Fibroblast of mammary gland (primary cell): ENCODE data around the gene GNB5.

Experiments used
- DNase-seq: peaks from one replicate; pipeline ENCODE4 v3.0.0-alpha.2; 2010; ENCODE audit warnings: low read depth
- H3K4me3 ChIP-seq: 2 replicates; pipeline ENCODE4 v1.5.1; 2011; ENCODE audit warnings: low read depth, mild to moderate bottlenecking, low read length, moderate library complexity; ENCODE audit not compliant: control insufficient read depth
- TF ChIP-seq, protein P1 (sequence below): conservative IDR thresholded peaks from 2 replicates; pipeline ENCODE4 v1.5.1; 2011; ENCODE audit warnings: low read depth, low read length, inconsistent platforms; ENCODE audit not compliant: control insufficient read depth, insufficient read depth

The GNB5 gene

DNA sequence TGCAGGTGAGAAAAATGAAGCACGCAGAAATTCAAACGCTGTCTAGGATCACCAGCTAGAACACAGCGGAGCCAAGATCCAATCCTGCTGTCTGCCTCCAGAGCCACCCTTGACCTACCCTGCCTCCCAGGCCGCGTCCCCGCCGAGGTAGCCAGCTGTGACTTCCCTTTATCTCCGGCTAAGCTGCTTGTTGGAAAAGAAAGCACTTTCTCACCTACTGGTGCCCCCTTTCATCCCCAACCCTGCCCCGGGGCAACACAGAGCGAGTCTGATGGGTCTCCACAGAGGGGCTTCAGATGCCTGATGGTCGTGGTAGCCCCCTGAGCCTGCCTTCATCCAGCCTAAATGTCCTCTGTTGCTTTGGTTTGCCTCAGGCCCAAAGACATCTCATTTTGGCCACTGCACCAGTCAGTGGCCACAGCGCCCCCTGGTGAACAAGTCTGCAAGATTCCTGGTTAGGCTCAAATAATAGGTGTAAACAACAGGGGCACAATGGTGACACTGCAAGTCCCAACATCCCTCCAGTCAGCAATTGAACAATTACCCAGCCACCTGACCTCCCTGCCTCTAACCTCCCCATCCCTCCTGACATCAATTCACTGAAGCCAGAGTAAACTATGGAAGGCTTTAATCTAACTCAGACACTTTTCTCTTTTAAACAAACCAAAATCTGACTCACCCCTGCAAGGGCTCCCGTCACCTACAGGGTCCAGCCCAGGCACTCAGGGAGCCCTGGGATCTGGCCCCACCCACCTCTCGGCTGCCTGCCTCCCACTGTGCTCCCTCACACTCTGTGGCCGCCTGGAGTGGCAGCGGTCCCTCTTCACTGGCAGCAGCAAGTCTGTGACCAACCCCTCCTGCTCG is 51.4 kb downstream of the GNB5 start:
- TF ChIP-seq, protein P1, sequence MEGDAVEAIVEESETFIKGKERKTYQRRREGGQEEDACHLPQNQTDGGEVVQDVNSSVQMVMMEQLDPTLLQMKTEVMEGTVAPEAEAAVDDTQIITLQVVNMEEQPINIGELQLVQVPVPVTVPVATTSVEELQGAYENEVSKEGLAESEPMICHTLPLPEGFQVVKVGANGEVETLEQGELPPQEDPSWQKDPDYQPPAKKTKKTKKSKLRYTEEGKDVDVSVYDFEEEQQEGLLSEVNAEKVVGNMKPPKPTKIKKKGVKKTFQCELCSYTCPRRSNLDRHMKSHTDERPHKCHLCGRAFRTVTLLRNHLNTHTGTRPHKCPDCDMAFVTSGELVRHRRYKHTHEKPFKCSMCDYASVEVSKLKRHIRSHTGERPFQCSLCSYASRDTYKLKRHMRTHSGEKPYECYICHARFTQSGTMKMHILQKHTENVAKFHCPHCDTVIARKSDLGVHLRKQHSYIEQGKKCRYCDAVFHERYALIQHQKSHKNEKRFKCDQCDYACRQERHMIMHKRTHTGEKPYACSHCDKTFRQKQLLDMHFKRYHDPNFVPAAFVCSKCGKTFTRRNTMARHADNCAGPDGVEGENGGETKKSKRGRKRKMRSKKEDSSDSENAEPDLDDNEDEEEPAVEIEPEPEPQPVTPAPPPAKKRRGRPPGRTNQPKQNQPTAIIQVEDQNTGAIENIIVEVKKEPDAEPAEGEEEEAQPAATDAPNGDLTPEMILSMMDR, result peak; percentile 83
- peak; percentile 74 for DNase-seq
- no peak overlapping the region for H3K4me3 ChIP-seq

GRCh38 chr15:52137432-52138357 is 53.5 kb downstream of the GNB5 start:
- TF ChIP-seq, protein P1, result no peak
- DNase-seq, result no peak
- no peak overlapping the region for H3K4me3 ChIP-seq

DNA sequence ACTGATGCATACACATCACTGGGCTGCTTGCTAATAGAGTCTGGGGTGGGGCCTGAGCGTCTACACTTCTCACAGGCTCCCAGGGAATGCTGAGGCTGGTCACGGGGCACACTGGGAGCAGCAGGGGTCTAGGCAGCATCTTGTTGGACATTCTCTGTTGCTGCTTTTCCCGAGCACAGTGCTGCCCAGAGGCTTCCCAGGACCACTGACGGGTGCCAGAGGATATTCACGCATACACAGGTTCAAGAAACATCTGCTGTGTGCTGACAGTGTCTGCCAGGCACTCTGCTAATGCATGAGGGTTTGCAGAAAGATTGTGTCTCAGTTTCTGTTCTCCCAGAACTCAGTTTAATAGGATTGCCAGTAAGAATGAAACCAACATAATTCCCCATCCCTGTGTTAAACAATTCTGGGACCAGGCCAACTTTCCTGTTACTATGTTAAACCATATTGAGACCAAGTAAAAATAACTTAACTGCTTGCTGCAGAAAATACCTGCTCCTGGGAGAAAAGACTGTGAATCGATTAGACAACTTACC is 54.7 kb downstream of the GNB5 start:
- no peak for DNase-seq
- TF ChIP-seq, protein P1, result no peak
- H3K4me3 ChIP-seq, result no peak overlapping the region

DNA sequence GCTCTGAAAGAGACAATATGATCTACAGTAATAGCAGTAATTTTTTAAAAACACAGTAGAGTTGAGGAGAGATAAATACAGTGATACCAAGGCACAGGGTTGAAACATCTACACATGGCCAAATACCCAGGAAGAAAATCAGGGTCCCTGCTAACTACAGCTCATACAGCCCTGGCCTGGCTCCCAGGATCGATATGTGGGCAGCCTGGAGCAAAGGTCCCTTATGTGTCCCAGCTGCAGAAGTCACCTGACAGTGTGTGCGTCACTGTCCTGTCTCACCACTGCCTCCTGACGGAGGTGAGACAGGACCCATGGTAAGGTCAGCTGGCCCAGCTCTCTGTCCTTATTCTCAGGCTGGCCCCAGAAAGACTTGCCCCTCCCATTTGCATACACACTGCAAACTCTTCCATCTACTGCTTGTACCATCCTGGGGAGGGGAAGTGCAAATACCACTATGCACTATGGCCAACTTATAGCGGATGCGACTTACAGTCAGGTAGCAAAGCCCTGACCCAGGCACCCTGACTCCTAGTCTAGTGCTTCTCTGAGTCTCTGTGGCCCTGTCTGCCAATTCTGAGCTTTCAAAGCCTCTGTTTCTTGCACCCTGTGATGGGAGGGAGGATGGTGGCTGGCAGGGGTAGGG is 56.6 kb downstream of the GNB5 start:
- H3K4me3 ChIP-seq, result no peak overlapping the region
- TF ChIP-seq, protein P1, result no peak
- no peak for DNase-seq

DNA sequence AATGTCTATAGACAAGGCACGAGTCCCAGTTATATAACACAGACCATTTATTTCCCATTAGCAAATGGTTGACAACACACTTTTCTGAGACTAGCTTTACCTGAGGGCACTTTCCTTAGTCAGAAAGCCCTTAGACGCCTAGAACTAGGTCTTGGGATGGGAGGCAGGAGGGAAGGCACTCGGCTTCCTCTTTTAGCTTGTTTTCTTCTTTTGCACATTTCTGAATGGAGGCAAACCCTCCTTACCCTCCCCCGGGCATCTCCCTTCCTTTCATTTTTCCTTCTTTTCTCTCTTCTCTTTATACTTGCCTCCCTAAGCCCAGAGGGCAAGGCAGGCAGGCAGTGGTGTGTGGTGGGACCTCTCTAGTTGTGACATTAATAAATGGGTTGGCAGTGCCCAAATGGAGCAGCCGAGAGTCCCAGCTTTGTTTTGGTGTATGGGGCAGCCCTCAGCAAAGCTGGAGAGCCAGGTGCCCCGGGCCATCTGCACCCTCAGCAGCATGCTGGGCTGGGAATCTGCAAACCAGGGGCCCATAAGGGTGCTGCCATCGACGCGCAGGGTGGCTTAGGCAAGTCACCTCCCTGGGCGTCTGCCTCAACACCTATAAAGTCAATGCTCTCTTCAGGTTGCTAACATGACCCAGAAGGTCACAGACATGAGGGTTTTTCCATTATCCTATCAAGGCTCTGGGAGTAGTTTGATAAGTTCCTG is 57.5 kb downstream of the GNB5 start:
- no peak for DNase-seq
- H3K4me3 ChIP-seq, result no peak overlapping the region
- TF ChIP-seq, protein P1, result no peak
